Measurements from ENCODE around the gene SH3GL1. TPM values are rescaled to one million over a fixed set of nuclear protein-coding genes. Genes with fewer than 3 reads are reported as not detected.
"Not testable (repeated sequence)": the region's sequence is repeated elsewhere in the genome, so short reads cannot be mapped to it uniquely, and the experiment has no call there.

Gene SH3GL1
- total RNA-seq, 1 experiment from 2014 or later: 97.7 TPM

- Histone ChIP-seq H3K27me3 (ENCODE audit: control insufficient read depth, insufficient read depth, low read length) (no peaks in the 10 kb centered on the region), H3K4me3 (ENCODE audit: insufficient read depth, low read depth, low read length) (peak within 1 kb of the TSS; percentile 90), H3K36me3 (replicated peaks; ENCODE audit: control insufficient read depth, insufficient read depth, low read length) (no peaks in the 10 kb centered on the region; the same call in none of the 2 replicates)
- peak; percentile 98 for DNase-seq
Observed at GRCh38 chr19:4343370-4344307, 56.7 kb downstream of the SH3GL1 start, which contains the start of gene MPND. TSS of gene MPND (plus strand) at chr19:4343562. CDS start at chr19:4343594, 32 bp downstream.

GRCh38 chr19:4342615-4343369 is 57.6 kb downstream of the SH3GL1 start:
- peak overlapping the region; percentile 90 for H3K4me3 ChIP-seq (ENCODE audit: insufficient read depth, low read depth, low read length)
- DNase-seq: peak; percentile 97
- H3K27me3 ChIP-seq (ENCODE audit: control insufficient read depth, insufficient read depth, low read length): no peaks in the 10 kb centered on the region
- no peaks in the 10 kb centered on the region; the same call in none of the 2 replicates for H3K36me3 ChIP-seq (replicated peaks; ENCODE audit: control insufficient read depth, insufficient read depth, low read length)

- no peaks in the 10 kb centered on the region for H3K27me3 ChIP-seq (ENCODE audit: control insufficient read depth, insufficient read depth, low read length)
- no peaks in the 10 kb centered on the region; the same call in 1 of the 2 replicates for H3K36me3 ChIP-seq (replicated peaks; ENCODE audit: control insufficient read depth, insufficient read depth, low read length)
- DNase-seq: no peak
- H3K4me3 ChIP-seq (ENCODE audit: insufficient read depth, low read depth, low read length): peak overlapping the region; percentile 53
Observed at GRCh38 chr19:4342314-4342614, 58.1 kb downstream of the SH3GL1 start.

- Histone ChIP-seq H3K4me3 (ENCODE audit: insufficient read depth, low read depth, low read length) (peak within 1 kb of the TSS; percentile 25), H3K27me3 (ENCODE audit: control insufficient read depth, insufficient read depth, low read length) (no peaks in the 10 kb centered on the region), H3K36me3 (replicated peaks; ENCODE audit: control insufficient read depth, insufficient read depth, low read length) (no peaks in the 10 kb centered on the region; the same call in 1 of the 2 replicates)
- DNase-seq: peak; percentile 78
Observed at GRCh38 chr19:4338441-4339355, 61.6 kb downstream of the SH3GL1 start, which contains the start of gene STAP2. TSS of gene STAP2 (minus strand) at chr19:4338827. CDS start at chr19:4338753, 74 bp downstream.

GRCh38 chr19:4337906-4338440 is 62.4 kb downstream of the SH3GL1 start:
- Histone ChIP-seq H3K27me3 (ENCODE audit: control insufficient read depth, insufficient read depth, low read length) (no peaks in the 10 kb centered on the region), H3K36me3 (replicated peaks; ENCODE audit: control insufficient read depth, insufficient read depth, low read length) (no peaks in the 10 kb centered on the region; the same call in 1 of the 2 replicates), H3K4me3 (ENCODE audit: insufficient read depth, low read depth, low read length) (peak overlapping the region; percentile 25)
- DNase-seq: no peak

- no peak for DNase-seq
- Histone ChIP-seq H3K36me3 (replicated peaks; ENCODE audit: control insufficient read depth, insufficient read depth, low read length) (no peaks in the 10 kb centered on the region; the same call in 1 of the 2 replicates), H3K4me3 (ENCODE audit: insufficient read depth, low read depth, low read length) (no peak overlapping the region), H3K27me3 (ENCODE audit: control insufficient read depth, insufficient read depth, low read length) (no peaks in the 10 kb centered on the region)
Observed at GRCh38 chr19:4334929-4335570, 65.3 kb downstream of the SH3GL1 start.

- DNase-seq: no peak
- H3K4me3 ChIP-seq (ENCODE audit: insufficient read depth, low read depth, low read length): no peak overlapping the region
- no peaks in the 10 kb centered on the region; the same call in 1 of the 2 replicates for H3K36me3 ChIP-seq (replicated peaks; ENCODE audit: control insufficient read depth, insufficient read depth, low read length)
- H3K27me3 ChIP-seq (ENCODE audit: control insufficient read depth, insufficient read depth, low read length): no peaks in the 10 kb centered on the region; the same call in 1 of the 2 replicates
Observed at GRCh38 chr19:4329858-4330257, 70.5 kb downstream of the SH3GL1 start.

- peak; percentile 93 for DNase-seq
- not testable (repeated sequence) for H3K27me3 ChIP-seq (ENCODE audit: control insufficient read depth, insufficient read depth, low read length); H3K36me3 ChIP-seq (replicated peaks; ENCODE audit: control insufficient read depth, insufficient read depth, low read length)
- H3K4me3 ChIP-seq (ENCODE audit: insufficient read depth, low read depth, low read length): peak overlapping the region; percentile 91
Observed at GRCh38 chr19:4328991-4329681, 71.2 kb downstream of the SH3GL1 start.

- Histone ChIP-seq H3K27me3 (ENCODE audit: control insufficient read depth, insufficient read depth, low read length) (no peaks in the 10 kb centered on the region; the same call in 1 of the 2 replicates), H3K4me3 (ENCODE audit: insufficient read depth, low read depth, low read length) (peak overlapping the region; percentile 91), H3K36me3 (replicated peaks; ENCODE audit: control insufficient read depth, insufficient read depth, low read length) (no peaks in the 10 kb centered on the region; the same call in none of the 2 replicates)
- peak; percentile 99 for DNase-seq
Observed at GRCh38 chr19:4328243-4328990, 71.9 kb downstream of the SH3GL1 start.

GRCh38 chr19:4327877-4328242 is 72.5 kb downstream of the SH3GL1 start:
- no peak for DNase-seq
- peak overlapping the region; percentile 51 for H3K4me3 ChIP-seq (ENCODE audit: insufficient read depth, low read depth, low read length)

GRCh38 chr19:4327252-4327876 is 73.0 kb downstream of the SH3GL1 start:
- H3K36me3 ChIP-seq (replicated peaks; ENCODE audit: control insufficient read depth, insufficient read depth, low read length): no peaks in the 10 kb centered on the region; the same call in none of the 2 replicates
- peak; percentile 97 for DNase-seq

More at GRCh38 chr19:4327877-4328242, 72.5 kb downstream of the SH3GL1 start:
- Histone ChIP-seq H3K36me3 (replicated peaks; ENCODE audit: control insufficient read depth, insufficient read depth, low read length) (no peaks in the 10 kb centered on the region; the same call in none of the 2 replicates), H3K27me3 (ENCODE audit: control insufficient read depth, insufficient read depth, low read length) (no peaks in the 10 kb centered on the region; the same call in 1 of the 2 replicates)

GRCh38 chr19:4326837-4327251 is 73.5 kb downstream of the SH3GL1 start:
- DNase-seq: peak; percentile 94
- H3K36me3 ChIP-seq (replicated peaks; ENCODE audit: control insufficient read depth, insufficient read depth, low read length): no peaks in the 10 kb centered on the region; the same call in none of the 2 replicates
- no peaks in the 10 kb centered on the region; the same call in 1 of the 2 replicates for H3K27me3 ChIP-seq (ENCODE audit: control insufficient read depth, insufficient read depth, low read length)
- peak overlapping the region; percentile 51 for H3K4me3 ChIP-seq (ENCODE audit: insufficient read depth, low read depth, low read length)

More at GRCh38 chr19:4327252-4327876, 73.0 kb downstream of the SH3GL1 start:
- peak overlapping the region; percentile 51 for H3K4me3 ChIP-seq (ENCODE audit: insufficient read depth, low read depth, low read length)
- no peaks in the 10 kb centered on the region; the same call in 1 of the 2 replicates for H3K27me3 ChIP-seq (ENCODE audit: control insufficient read depth, insufficient read depth, low read length)

Data from H7 (cell line).